H1 (cell line): ENCODE measurements around the gene KCNK15.

Experiments used
- CREB1 ChIP-seq: IDR thresholded peaks from 2 replicates; pipeline ENCODE4 v1.6.1; 2012; ENCODE audit warnings: inconsistent platforms
- JUND ChIP-seq: IDR thresholded peaks from 2 replicates; pipeline ENCODE4 v1.6.1; 2011; ENCODE audit warnings: mild to moderate bottlenecking, improper control_type of control experiment, low read length
- SIN3A ChIP-seq, 2 experiments: IDR thresholded peaks in 1 of 2; conservative IDR thresholded peaks in 1 of 2; 2 replicates each; pipeline ENCODE4 v1.6.1; 2011 to 2012; ENCODE audit warnings: low read length in 2 of 2, improper control_type of control experiment in 1 of 2, low read depth in 1 of 2, mild to moderate bottlenecking in 1 of 2
- ZNF274 ChIP-seq: IDR thresholded peaks from 2 replicates; pipeline ENCODE4 v1.7.0; 2012; ENCODE audit warnings: low read length, borderline replicate concordance; ENCODE audit errors: extremely low read depth

GRCh38 chr20:44723798-44724362 is 21.8 kb upstream of the KCNK15 start:
- TF ChIP-seq CREB1 = no peak
- TF ChIP-seq JUND = no peak
- no peak for TF ChIP-seq ZNF274
- no peak for TF ChIP-seq SIN3A (conservative IDR thresholded peaks at IDR 0.05 in 1 of 2, IDR thresholded peaks at IDR 0.05 in 1 of 2; ENCODE audit: low read depth in 1 of 2, low read length in 2 of 2)
